ENCODE results near the gene SERTAD2.

The SERTAD2 gene

DNA sequence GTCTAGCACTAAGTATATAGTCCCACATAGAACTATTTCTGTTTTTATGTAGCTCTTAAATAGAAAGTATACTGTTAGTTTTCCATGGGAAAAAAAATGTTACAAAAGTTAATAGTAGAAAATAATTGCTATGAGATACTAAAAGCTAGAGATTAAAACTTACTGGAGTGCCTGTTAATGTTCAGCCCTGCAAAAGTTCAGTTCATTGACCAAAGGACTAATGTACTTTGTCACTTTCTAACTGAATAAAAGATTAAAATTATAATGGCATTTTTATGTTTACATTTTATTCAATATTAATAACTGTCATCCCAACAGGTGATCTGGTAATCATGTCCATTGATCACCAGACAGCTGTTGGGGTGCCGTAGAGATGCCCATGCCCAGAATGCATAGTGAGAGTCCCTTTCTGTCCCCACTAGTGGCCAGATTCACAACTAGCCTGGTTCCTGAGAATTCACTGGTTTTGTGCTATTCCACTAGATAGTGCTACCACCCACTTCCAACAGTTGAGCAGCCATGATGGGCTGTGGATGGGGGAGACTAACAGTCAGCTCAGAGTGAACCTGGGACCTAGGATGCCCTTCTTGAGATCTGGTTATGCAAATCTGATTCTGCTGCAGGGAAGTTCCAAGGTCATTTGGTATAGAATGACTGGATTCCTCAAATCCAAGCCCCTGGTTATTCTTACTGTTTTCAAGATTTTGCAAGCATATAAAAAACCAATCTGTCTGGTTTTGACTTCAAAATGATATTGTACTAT lies 71.8 kb downstream of the SERTAD2 start:
- DNase-seq (ENCODE audit: low read depth in 2 of 2): no peak
